H1 (cell line): ENCODE data around the gene HDAC10. TPM values are rescaled to one million over a fixed set of nuclear protein-coding genes. Genes with fewer than 3 reads are reported as not detected.
A peak's percentile ranks its signal among the peaks of the same experiment; 100 is the strongest.

ENCODE experiments used
- CTCF ChIA-PET: fragments of 300-600 bp; sonication (Branson Sonifier 250); formaldehyde crosslinking; loops from one replicate; lab custom pipeline; 2021; ENCODE audit not compliant: partially characterized antibody; lab: Charles Lee
- POLR2A ChIA-PET: fragments of 300-600 bp; sonication (Branson Sonifier 250); formaldehyde crosslinking; loops from one replicate; lab custom pipeline; 2021; ENCODE audit warnings: inconsistent platforms; ENCODE audit not compliant: partially characterized antibody; lab: Charles Lee
- DNase-seq, 2 experiments: peaks; one replicate each; pipeline versions ENCODE4 v3.0.0 to v3.0.0-alpha.2; 2010 to 2022; ENCODE audit warnings: low spot score in 2 of 2, low read depth in 1 of 2, mixed read lengths in 1 of 2
- FAIRE-seq: peaks from 2 replicates; lab custom pipeline; 2011; peaks lifted over from hg19 to GRCh38; lab: Jason Lieb, UNC
- H2AFZ ChIP-seq: 2 replicates; pipeline ENCODE4 v1.8.1; 2012; ENCODE audit warnings: low read length, inconsistent platforms
- H2AK5ac ChIP-seq: 2 replicates; pipeline ENCODE4 v1.6.1; 2013; ENCODE audit warnings: low read depth, low read length
- H2BK120ac ChIP-seq: replicated peaks from 2 replicates; pipeline ENCODE3; 2013; ENCODE audit warnings: low read depth, low read length, inconsistent platforms
- H2BK12ac ChIP-seq: 2 replicates; pipeline ENCODE4 v1.6.1; 2013; ENCODE audit warnings: low read depth, low read length
- H2BK15ac ChIP-seq: 2 replicates; pipeline ENCODE4 v1.6.1; 2013; ENCODE audit warnings: low read length
- H2BK20ac ChIP-seq: 2 replicates; pipeline ENCODE4 v1.6.1; 2013; ENCODE audit warnings: low read length
- H2BK5ac ChIP-seq: 2 replicates; pipeline ENCODE4 v1.6.1; 2013; ENCODE audit warnings: low read depth, low read length
- H3K14ac ChIP-seq: 2 replicates; pipeline ENCODE4 v1.6.1; 2013; ENCODE audit warnings: inconsistent platforms; ENCODE audit not compliant: insufficient read length
- H3K18ac ChIP-seq: 2 replicates; pipeline ENCODE4 v1.6.1; 2013; ENCODE audit warnings: low read length; ENCODE audit errors: extremely low read depth
- H3K23ac ChIP-seq: 2 replicates; pipeline ENCODE4 v1.6.1; 2013; ENCODE audit warnings: inconsistent platforms; ENCODE audit not compliant: insufficient read length
- H3K23me2 ChIP-seq: 2 replicates; pipeline ENCODE4 v1.6.1; 2013; ENCODE audit warnings: low read depth, low read length
- H3K27ac ChIP-seq: 2 replicates; pipeline ENCODE4 v1.6.1; 2011; ENCODE audit warnings: low read depth, low read length, inconsistent platforms
- H3K27me3 ChIP-seq, 4 experiments: replicated peaks in 1 of 4; 1 replicate in 1 of 4; 2 replicates in 3 of 4; pipeline versions ENCODE4 v1.6.1 to v1.8.1; 2011 to 2013; ENCODE audit warnings: low read length in 3 of 4, mild to moderate bottlenecking in 3 of 4, inconsistent platforms in 2 of 4, mixed read lengths in 2 of 4, moderate library complexity in 1 of 4; ENCODE audit not compliant: control insufficient read depth in 3 of 4, insufficient read depth in 3 of 4; ENCODE audit errors: extremely low read depth in 1 of 4
- H3K36me3 ChIP-seq, 4 experiments: 2 replicates each; pipeline versions ENCODE4 v1.6.1 to v1.8.1; 2011 to 2013; ENCODE audit warnings: mild to moderate bottlenecking in 4 of 4, low read length in 3 of 4, moderate library complexity in 2 of 4, control low read depth in 1 of 4, inconsistent platforms in 1 of 4; ENCODE audit not compliant: insufficient read depth in 4 of 4, control insufficient read depth in 2 of 4
- H3K4ac ChIP-seq: replicated peaks from 2 replicates; pipeline ENCODE3; 2013; ENCODE audit warnings: low read length, low read depth, mixed read lengths, inconsistent platforms; ENCODE audit not compliant: insufficient read length
- H3K4me1 ChIP-seq, 4 experiments: replicated peaks in 1 of 4; 1 replicate in 1 of 4; 2 replicates in 3 of 4; pipeline versions ENCODE4 v1.6.1 to v1.8.1; 2011 to 2013; ENCODE audit warnings: low read length in 3 of 4, inconsistent platforms in 2 of 4, mixed read lengths in 1 of 4; ENCODE audit not compliant: insufficient read depth in 4 of 4, control insufficient read depth in 3 of 4
- H3K4me2 ChIP-seq, 2 experiments: 2 replicates each; pipeline versions ENCODE4 v1.6.1 to v1.8.1; 2011 to 2013; ENCODE audit warnings: low read depth in 2 of 2, low read length in 2 of 2, control low read depth in 1 of 2, inconsistent platforms in 1 of 2, mild to moderate bottlenecking in 1 of 2; ENCODE audit not compliant: insufficient read depth in 1 of 2
- H3K4me3 ChIP-seq, 4 experiments: fragments of 200-600, 300-600 bp in 1 of 4; sonication (generic), shearing (Covaris generic), sonication (Bioruptor Twin) in 1 of 4; 2 replicates each; pipeline versions ENCODE4 v1.5.1 to v1.8.1; 2011 to 2016; ENCODE audit warnings: low read length in 4 of 4, low read depth in 3 of 4, control low read depth in 2 of 4, inconsistent platforms in 2 of 4, mild to moderate bottlenecking in 2 of 4, mixed read lengths in 1 of 4, moderate library complexity in 1 of 4; ENCODE audit not compliant: insufficient read depth in 2 of 4; ENCODE audit errors: extremely low read depth in 1 of 4
- H3K56ac ChIP-seq: replicated peaks from 2 replicates; pipeline ENCODE3; 2013; ENCODE audit warnings: low read depth, mild to moderate bottlenecking, mixed read lengths, low read length, inconsistent platforms; ENCODE audit not compliant: insufficient read length
- H3K79me1 ChIP-seq: 2 replicates; pipeline ENCODE4 v1.6.1; 2013; ENCODE audit warnings: low read depth, low read length, control low read depth
- H3K79me2 ChIP-seq, 2 experiments: 2 replicates each; pipeline versions ENCODE4 v1.6.1 to v1.8.1; 2012 to 2013; ENCODE audit warnings: low read length in 2 of 2, mild to moderate bottlenecking in 2 of 2, inconsistent platforms in 1 of 2; ENCODE audit not compliant: insufficient read depth in 2 of 2, control insufficient read depth in 1 of 2
- H3K9ac ChIP-seq, 4 experiments: replicated peaks in 1 of 4; 1 replicate in 1 of 4; 2 replicates in 3 of 4; pipeline versions ENCODE4 v1.6.1 to v1.8.1; 2011 to 2013; ENCODE audit warnings: low read depth in 3 of 4, low read length in 3 of 4, control low read depth in 2 of 4, mild to moderate bottlenecking in 2 of 4, moderate library complexity in 2 of 4, inconsistent platforms in 1 of 4; ENCODE audit errors: extremely low read depth in 1 of 4
- H3K9me3 ChIP-seq, 2 experiments: 2 replicates each; pipeline versions ENCODE4 v1.6.1 to v1.8.1; 2012 to 2013; ENCODE audit warnings: mild to moderate bottlenecking in 2 of 2, moderate library complexity in 2 of 2, control low read depth in 1 of 2, inconsistent platforms in 1 of 2, low read depth in 1 of 2, low read length in 1 of 2, mixed read lengths in 1 of 2; ENCODE audit not compliant: insufficient read depth in 2 of 2
- H4K20me1 ChIP-seq, 2 experiments: replicated peaks in 1 of 2; 2 replicates each; pipeline versions ENCODE3 to v1.8.1; 2011 to 2013; ENCODE audit warnings: inconsistent platforms in 2 of 2, low read length in 2 of 2, mild to moderate bottlenecking in 1 of 2; ENCODE audit not compliant: insufficient read depth in 2 of 2, control insufficient read depth in 1 of 2
- H4K5ac ChIP-seq: 2 replicates; pipeline ENCODE4 v1.6.1; 2013; ENCODE audit warnings: low read length, low read depth, mixed read lengths, inconsistent platforms; ENCODE audit not compliant: insufficient read length
- H4K8ac ChIP-seq: 2 replicates; pipeline ENCODE4 v1.8.0; 2013; ENCODE audit warnings: mild to moderate bottlenecking, moderate library complexity, low read length, inconsistent platforms; ENCODE audit not compliant: insufficient read depth; ENCODE audit errors: extremely low read depth
- H4K91ac ChIP-seq: replicated peaks from 2 replicates; pipeline ENCODE3; 2013; ENCODE audit warnings: low read length, mixed read lengths, inconsistent platforms; ENCODE audit not compliant: insufficient read length
- ASH2L ChIP-seq: fragments of 200-600, 300-600 bp; sonication (generic); IDR thresholded peaks from one replicate; pipeline ENCODE4 v1.7.1; 2017; ENCODE audit warnings: low read length
- CREB1 ChIP-seq: IDR thresholded peaks from 2 replicates; pipeline ENCODE4 v1.6.1; 2012; ENCODE audit warnings: inconsistent platforms
- CTBP2 ChIP-seq: IDR thresholded peaks from 2 replicates; pipeline ENCODE4 v1.7.0; 2011; ENCODE audit warnings: borderline replicate concordance, mild to moderate bottlenecking, moderate library complexity, mixed read lengths, low read length; ENCODE audit not compliant: insufficient read depth, insufficient read length
- E2F6 ChIP-seq: IDR thresholded peaks from 2 replicates; pipeline ENCODE4 v1.6.1; 2012; ENCODE audit warnings: inconsistent platforms
- MAX ChIP-seq: IDR thresholded peaks from 2 replicates; pipeline ENCODE4 v1.6.1; 2012; ENCODE audit warnings: inconsistent platforms
- POLR2A ChIP-seq, 2 experiments: IDR thresholded peaks; 1 replicate in 1 of 2; 2 replicates in 1 of 2; pipeline ENCODE4 v1.6.1; 2011; ENCODE audit warnings: low read depth in 2 of 2, low read length in 2 of 2, mild to moderate bottlenecking in 2 of 2; ENCODE audit errors: control extremely low read depth in 1 of 2
- POLR2AphosphoS5 ChIP-seq: IDR thresholded peaks from 2 replicates; pipeline ENCODE4 v1.6.1; 2011; ENCODE audit warnings: low read depth, low read length
- POU5F1 ChIP-seq: IDR thresholded peaks from 2 replicates; pipeline ENCODE4 v1.6.1; 2011; ENCODE audit warnings: low read depth, mild to moderate bottlenecking, low read length, moderate library complexity
- SIN3A ChIP-seq, 2 experiments: IDR thresholded peaks in 1 of 2; conservative IDR thresholded peaks in 1 of 2; 2 replicates each; pipeline ENCODE4 v1.6.1; 2011 to 2012; ENCODE audit warnings: low read length in 2 of 2, improper control_type of control experiment in 1 of 2, low read depth in 1 of 2, mild to moderate bottlenecking in 1 of 2
- SP1 ChIP-seq: IDR thresholded peaks from 2 replicates; pipeline ENCODE4 v1.6.1; 2011; ENCODE audit warnings: low read depth, low read length
- ZNF274 ChIP-seq: IDR thresholded peaks from 2 replicates; pipeline ENCODE4 v1.7.0; 2012; ENCODE audit warnings: low read length, borderline replicate concordance; ENCODE audit errors: extremely low read depth
- WGBS, 2 experiments: shearing (Covaris generic) in 1 of 2; methylation state at CpG; one replicate each; pipeline versions ENCODE4 v1.1.6 to v1.1.7; 2013 to 2015; ENCODE audit warnings: low lambda C conversion rate in 2 of 2, mixed read lengths in 2 of 2, inconsistent platforms in 1 of 2, low coverage in 1 of 2, missing lambda C conversion rate in 1 of 2; ENCODE audit not compliant: insufficient replicate concordance in 2 of 2, insufficient coverage in 1 of 2, insufficient read length in 1 of 2; ENCODE audit errors: extremely low coverage in 1 of 2, missing lambda C conversion rate in 1 of 2; 5-methylcytosine and 5-hydroxymethylcytosine counted together
- polyA plus RNA-seq, 7 experiments: library from polyadenylated mRNA; depleted of rRNA in 3 of 7; stranded (reverse) in 5 of 7; unstranded in 2 of 7; fragments of >200 nt in 5 of 7; fragments of 200-250 nt in 2 of 7; gene quantifications; 1 replicate in 5 of 7; 2 replicates in 1 of 7; 4 replicates in 1 of 7; pipeline versions ENCODE4 v1.2.1 to v1.2.3, GENCODE V29; 2011 to 2013; ENCODE audit warnings: missing spikeins in 2 of 7, mixed read lengths in 2 of 7
- total RNA-seq: library from RNA; stranded (reverse); fragmentation: NEBNext Ultra II Directional; extraction: Animal tissue kit (Norgen Biotek cat#: 25700); gene quantifications from 2 replicates; pipeline ENCODE4 v1.2.1, GENCODE V29; 2021

The HDAC10 gene
- total and polyA plus RNA-seq, 2 of the 8 experiments (the other 6 are each of a cell fraction or from before 2014, with no cell fraction given): 11.2 to 26.4 TPM

GRCh38 chr22:50199829-50200460 is 51.1 kb downstream of the HDAC10 start:
- DNase-seq: peak in 1 of 2 experiments; percentile 79
- TF ChIP-seq MAX: peak; percentile 29; the same call in 1 of the 2 replicates
- TF ChIP-seq POLR2A (IDR thresholded peaks at IDR 0.05; ENCODE audit: control extremely low read depth in 1 of 2, low read depth in 2 of 2, low read length in 2 of 2): peak in 1 of 2 experiments; percentile 44; a peak in 1 of 3 replicates
- no peak; the same call in 1 of the 2 replicates for TF ChIP-seq SP1
- TF ChIP-seq ZNF274: no peak
- TF ChIP-seq CREB1: 0 out of 2 replicates have a peak, but pooled peaks have one; percentile 43
- TF ChIP-seq SIN3A (conservative IDR thresholded peaks at IDR 0.05 in 1 of 2, IDR thresholded peaks at IDR 0.05 in 1 of 2; ENCODE audit: low read depth in 1 of 2, low read length in 2 of 2): peak in 1 of 2 experiments; percentile 51; a peak in 1 of 4 replicates
- TF ChIP-seq POU5F1: no peak
- TF ChIP-seq CTBP2: peak; percentile 18
- TF ChIP-seq POLR2AphosphoS5: 0 out of 2 replicates have a peak, but pooled peaks have one; percentile 35
- peak; percentile 43 for TF ChIP-seq ASH2L
- peak; percentile 47; the same call in 1 of the 2 replicates for TF ChIP-seq E2F6

More at GRCh38 chr22:50199829-50200460, 51.1 kb downstream of the HDAC10 start:
- Histone ChIP-seq H2BK120ac (no peak overlapping the region), H2BK20ac (no peak overlapping the region), H4K20me1 (peaks cover 0 to 16% of the 10 kb centered on the region in 2 experiments), H3K79me2 (peaks cover 0 to 11% of the 10 kb centered on the region in 2 experiments; a peak in 1 of 4 replicates), H3K14ac (no peak overlapping the region), H3K18ac (peak overlapping the region; percentile 83), H3K36me3 (peaks cover 2 to 24% (median 8%) of the 10 kb centered on the region in 4 experiments; a peak in 6 of 8 replicates), H2BK15ac (no peak overlapping the region; the same call in 1 of the 2 replicates), H3K9me3 (no peaks in the 10 kb centered on the region), H3K23ac (no peak overlapping the region), H3K56ac (no peak overlapping the region), H3K79me1 (no peaks in the 10 kb centered on the region; the same call in 1 of the 2 replicates), H3K9ac (peak overlapping the region in 1 of 4 experiments; percentile 37; a peak in 2 of 7 replicates), H3K4me3 (peak overlapping the region; percentile 41 to 69 (median 64)), H4K91ac (no peak overlapping the region), H2BK12ac (no peak overlapping the region), H4K8ac (peak overlapping the region; percentile 28), H3K4me1 (peaks cover 0 to 7% (median 5%) of the 10 kb centered on the region in 4 experiments; a peak in 6 of 7 replicates), H2BK5ac (peak overlapping the region; percentile 24; the same call in 1 of the 2 replicates), H3K23me2 (peaks cover 13% of the 10 kb centered on the region; the same call in 1 of the 2 replicates), H3K27ac (no peak overlapping the region), H4K5ac (no peak overlapping the region), H3K27me3 (no peaks in the 10 kb centered on the region), H2AFZ (peak overlapping the region; percentile 36; the same call in 1 of the 2 replicates), H3K4ac (no peak overlapping the region), H2AK5ac (no peak overlapping the region), H3K4me2 (peak overlapping the region; percentile 63 to 80)
- FAIRE-seq: no peak
- 10% methylated on average over 17 of the region's 34 CpGs; no CpG with 5 or more reads in 1 of the 2 experiments for WGBS, 2 experiments
- ChIA-PET CTCF (interaction anchor here (0.6 kb wide), 2 partner anchors 86 to 346 kb away, joined by 3 read pairs; partner anchors contain the start of gene KLHDC7B), POLR2A (interaction anchor here (0.6 to 1.5 kb wide), 2 partner anchors 9 to 83 kb away, joined by 3 to 4 read pairs; no protein-coding TSS in a partner anchor)
